ENCODE measurements around the gene MRAS. TPM values are rescaled to one million over a fixed set of nuclear protein-coding genes. Genes with fewer than 3 reads are reported as not detected.
A peak's percentile ranks its signal among the peaks of the same experiment; 100 is the strongest.
"Not testable (repeated sequence)": the region's sequence is repeated elsewhere in the genome, so short reads cannot be mapped to it uniquely, and the experiment has no call there.

MRAS gene
- total and polyA plus RNA-seq, 3 experiments from 2014 or later, result 0.28 to 0.38 (median 0.38) TPM

- H3K27me3 ChIP-seq (ENCODE audit: insufficient read depth, low read length, poor library complexity, severe bottlenecking); H3K27ac Mint-ChIP-seq; H3K4me3 ChIP-seq (ENCODE audit: low read length); H3K36me3 Mint-ChIP-seq; H3K27ac ChIP-seq (ENCODE audit: low read depth, low read length); H3K9me3 Mint-ChIP-seq; H3K4me1 ChIP-seq (ENCODE audit: insufficient read depth, low read length); H3K4me1 Mint-ChIP-seq; DNase-seq; H3K4me3 Mint-ChIP-seq; H3K9me3 ChIP-seq (ENCODE audit: low read length); H3K36me3 ChIP-seq (ENCODE audit: insufficient read depth, low read length); POLR2A ChIA-PET: not testable (repeated sequence)
- peaks cover 16 to 30% of the 10 kb centered on the region in 2 donors for H3K27me3 Mint-ChIP-seq
- CTCF ChIA-PET, result interaction anchor here (1.7 to 6.0 kb wide), 3 partner anchors 8 to 507 kb away, joined by 11 to 46 read pairs (median 15); no protein-coding TSS in a partner anchor
Observed at GRCh38 chr3:138416236-138416635, 67.9 kb downstream of the MRAS start.

- peak; percentile 17 to 67 (median 37) for DNase-seq
- Histone ChIP-seq H3K27me3 (ENCODE audit: insufficient read depth, low read length, poor library complexity, severe bottlenecking) (peaks cover 4% of the 10 kb centered on the region), H3K4me1 (ENCODE audit: insufficient read depth, low read length) (peaks cover 4% of the 10 kb centered on the region), H3K4me3 (ENCODE audit: low read length) (no peak overlapping the region), H3K27ac (ENCODE audit: low read depth, low read length) (no peak overlapping the region), H3K9me3 (ENCODE audit: low read length) (no peaks in the 10 kb centered on the region), H3K36me3 (ENCODE audit: insufficient read depth, low read length) (no peaks in the 10 kb centered on the region)
- no peaks in the 10 kb centered on the region for H3K4me1 Mint-ChIP-seq
- CTCF ChIA-PET, result interaction anchor here (0.6 to 6.0 kb wide), 16 partner anchors 10 to 954 kb away, joined by 3 to 46 read pairs (median 4); partner anchors contain the start of genes CEP70 and ESYT3
- POLR2A ChIA-PET, result no interaction called here
- H3K27ac Mint-ChIP-seq, result no peak overlapping the region
- peaks cover 12 to 25% of the 10 kb centered on the region in 2 donors for H3K27me3 Mint-ChIP-seq
- peaks cover 0 to 3% (median 0%) of the 10 kb centered on the region in 5 donors for H3K9me3 Mint-ChIP-seq
- no peak overlapping the region for H3K4me3 Mint-ChIP-seq
- H3K36me3 Mint-ChIP-seq, result no peaks in the 10 kb centered on the region
Observed at GRCh38 chr3:138417559-138417982, 69.2 kb downstream of the MRAS start.

DNA sequence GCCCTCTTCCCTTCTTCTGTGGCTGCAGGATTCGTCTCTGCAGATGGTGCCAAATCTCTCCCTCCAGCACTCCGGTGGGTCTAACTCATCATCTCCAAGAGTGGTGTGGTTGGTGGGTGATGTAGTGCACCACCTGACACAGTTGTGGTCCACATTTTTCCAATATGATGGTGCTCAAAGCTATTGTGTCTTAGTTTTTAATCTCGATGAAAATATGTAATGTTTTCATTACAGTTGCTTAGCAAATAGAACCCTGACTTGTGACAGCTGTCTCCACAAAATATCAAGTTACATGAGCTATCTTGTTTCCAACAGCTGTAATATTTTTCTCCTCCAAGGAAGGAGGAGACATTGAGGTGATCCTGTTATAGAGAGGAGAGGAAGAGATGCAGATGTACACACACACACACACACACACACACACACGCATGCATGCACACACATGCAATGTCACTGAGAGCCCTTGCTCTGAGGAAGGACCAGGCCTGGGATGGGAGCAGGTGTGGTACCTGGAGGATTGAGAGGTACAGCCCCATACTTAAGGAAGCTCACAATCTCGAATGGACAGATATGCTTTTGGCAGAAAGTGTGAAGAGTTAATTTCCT lies 70.3 kb downstream of the MRAS start:
- Mint-ChIP-seq H3K4me1 (no peaks in the 10 kb centered on the region), H3K36me3 (no peaks in the 10 kb centered on the region), H3K9me3 (peaks cover 0 to 3% (median 0%) of the 10 kb centered on the region in 5 donors), H3K27me3 (peaks cover 12 to 25% of the 10 kb centered on the region in 2 donors), H3K4me3 (no peak overlapping the region), H3K27ac (peak overlapping the region in 1 of 8 donors; percentile 52)
- no peaks in the 10 kb centered on the region for H3K9me3 ChIP-seq (ENCODE audit: low read length)
- no peak for DNase-seq
- no peak overlapping the region for H3K4me3 ChIP-seq (ENCODE audit: low read length)
- H3K4me1 ChIP-seq (ENCODE audit: insufficient read depth, low read length), result peaks cover 4% of the 10 kb centered on the region
- no peaks in the 10 kb centered on the region for H3K36me3 ChIP-seq (ENCODE audit: insufficient read depth, low read length)
- CTCF ChIA-PET, result interaction anchor here (1.3 to 6.0 kb wide), 5 partner anchors 11 to 504 kb away, joined by 3 to 46 read pairs (median 12); partner anchors contain the start of gene ESYT3
- H3K27ac ChIP-seq (ENCODE audit: low read depth, low read length), result no peak overlapping the region
- H3K27me3 ChIP-seq (ENCODE audit: insufficient read depth, low read length, poor library complexity, severe bottlenecking), result peaks cover 4% of the 10 kb centered on the region
- POLR2A ChIA-PET, result no interaction called here

- no peaks in the 10 kb centered on the region for H3K36me3 ChIP-seq (ENCODE audit: insufficient read depth, low read length)
Observed at GRCh38 chr3:138423316-138423715, 74.9 kb downstream of the MRAS start.

GRCh38 chr3:138424323-138424722 lies 75.9 kb downstream of the MRAS start:
- H3K27me3 ChIP-seq (ENCODE audit: insufficient read depth, low read length, poor library complexity, severe bottlenecking), result no peaks in the 10 kb centered on the region
- no peaks in the 10 kb centered on the region for H3K36me3 ChIP-seq (ENCODE audit: insufficient read depth, low read length)
- POLR2A ChIA-PET, result no interaction called here
- H3K4me1 ChIP-seq (ENCODE audit: insufficient read depth, low read length), result no peaks in the 10 kb centered on the region
- H3K9me3 ChIP-seq (ENCODE audit: low read length), result no peaks in the 10 kb centered on the region
- H3K36me3 Mint-ChIP-seq, result no peaks in the 10 kb centered on the region
- peaks cover 8 to 11% of the 10 kb centered on the region in 2 donors for H3K27me3 Mint-ChIP-seq
- no peak overlapping the region for H3K27ac ChIP-seq (ENCODE audit: low read depth, low read length)
- H3K4me1 Mint-ChIP-seq, result no peaks in the 10 kb centered on the region
- CTCF ChIA-PET, result no interaction called here
- H3K4me3 ChIP-seq (ENCODE audit: low read length), result no peak overlapping the region
- peaks cover 0 to 3% (median 0%) of the 10 kb centered on the region in 5 donors for H3K9me3 Mint-ChIP-seq
- DNase-seq, result no peak
- no peak overlapping the region for H3K27ac Mint-ChIP-seq
- H3K4me3 Mint-ChIP-seq, result no peak overlapping the region

More at GRCh38 chr3:138423316-138423715, 74.9 kb downstream of the MRAS start:
- POLR2A ChIA-PET, result no interaction called here
- Mint-ChIP-seq H3K9me3 (peaks cover 0 to 3% (median 0%) of the 10 kb centered on the region in 5 donors), H3K27ac (no peak overlapping the region), H3K4me1 (no peaks in the 10 kb centered on the region), H3K36me3 (no peaks in the 10 kb centered on the region), H3K27me3 (peaks cover 8 to 10% of the 10 kb centered on the region in 2 donors), H3K4me3 (no peak overlapping the region)
- no peaks in the 10 kb centered on the region for H3K9me3 ChIP-seq (ENCODE audit: low read length)
- DNase-seq, result no peak
- no peaks in the 10 kb centered on the region for H3K4me1 ChIP-seq (ENCODE audit: insufficient read depth, low read length)
- no peaks in the 10 kb centered on the region for H3K27me3 ChIP-seq (ENCODE audit: insufficient read depth, low read length, poor library complexity, severe bottlenecking)
- CTCF ChIA-PET, result no interaction called here
- H3K4me3 ChIP-seq (ENCODE audit: low read length), result no peak overlapping the region
- no peak overlapping the region for H3K27ac ChIP-seq (ENCODE audit: low read depth, low read length)

DNA sequence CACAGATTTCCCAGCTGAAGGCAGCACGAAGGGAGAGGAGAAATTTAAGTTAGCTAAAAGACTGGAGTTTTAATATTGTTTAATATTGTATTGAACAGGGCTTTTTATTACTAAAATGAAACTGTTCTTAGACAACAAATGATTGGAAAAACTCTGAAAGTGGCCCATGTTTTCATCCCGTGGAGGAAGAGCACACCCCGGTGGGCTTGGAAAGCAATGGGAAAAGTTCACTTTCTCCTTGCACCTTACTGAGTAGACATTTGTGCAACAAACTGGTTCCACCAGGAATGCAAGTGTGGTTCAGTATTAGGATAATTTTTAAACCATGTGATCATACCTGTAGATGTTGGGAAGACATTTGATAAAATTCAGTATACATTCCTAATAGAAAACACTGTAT lies 77.8 kb downstream of the MRAS start:
- CTCF ChIA-PET, result interaction anchor here (3.9 kb wide), 1 partner anchor 9 kb away, joined by 16 read pairs; no protein-coding TSS in a partner anchor
- H3K4me3 ChIP-seq (ENCODE audit: low read length), result no peak overlapping the region
- POLR2A ChIA-PET, result no interaction called here
- Mint-ChIP-seq H3K4me1 (no peaks in the 10 kb centered on the region), H3K27me3 (peaks cover 11 to 17% of the 10 kb centered on the region in 2 donors), H3K27ac (no peak overlapping the region), H3K9me3 (peaks cover 0 to 3% (median 0%) of the 10 kb centered on the region in 5 donors), H3K36me3 (no peaks in the 10 kb centered on the region), H3K4me3 (no peak overlapping the region)
- H3K27me3 ChIP-seq (ENCODE audit: insufficient read depth, low read length, poor library complexity, severe bottlenecking), result no peaks in the 10 kb centered on the region
- H3K9me3 ChIP-seq (ENCODE audit: low read length), result no peaks in the 10 kb centered on the region
- H3K27ac ChIP-seq (ENCODE audit: low read depth, low read length), result no peak overlapping the region
- DNase-seq, result no peak
- H3K36me3 ChIP-seq (ENCODE audit: insufficient read depth, low read length), result no peaks in the 10 kb centered on the region
- no peaks in the 10 kb centered on the region for H3K4me1 ChIP-seq (ENCODE audit: insufficient read depth, low read length)

GRCh38 chr3:138426754-138427153 lies 78.4 kb downstream of the MRAS start:
- H3K36me3 Mint-ChIP-seq; H3K36me3 ChIP-seq (ENCODE audit: insufficient read depth, low read length); H3K27ac ChIP-seq (ENCODE audit: low read depth, low read length); H3K4me3 Mint-ChIP-seq; H3K27ac Mint-ChIP-seq; H3K27me3 ChIP-seq (ENCODE audit: insufficient read depth, low read length, poor library complexity, severe bottlenecking); POLR2A ChIA-PET; DNase-seq; H3K4me3 ChIP-seq (ENCODE audit: low read length); H3K9me3 Mint-ChIP-seq; H3K9me3 ChIP-seq (ENCODE audit: low read length); H3K4me1 ChIP-seq (ENCODE audit: insufficient read depth, low read length); H3K4me1 Mint-ChIP-seq: not testable (repeated sequence)
- H3K27me3 Mint-ChIP-seq, result peaks cover 14 to 19% of the 10 kb centered on the region in 2 donors
- CTCF ChIA-PET, result interaction anchor here (3.9 kb wide), 1 partner anchor 9 kb away, joined by 16 read pairs; no protein-coding TSS in a partner anchor

GRCh38 chr3:138429665-138430064 lies 81.3 kb downstream of the MRAS start:
- Mint-ChIP-seq H3K4me1 (peaks cover 6 to 14% (median 10%) of the 10 kb centered on the region in 3 donors), H3K9me3 (no peaks in the 10 kb centered on the region), H3K36me3 (no peaks in the 10 kb centered on the region), H3K27ac (no peak overlapping the region), H3K4me3 (no peak overlapping the region), H3K27me3 (peaks cover 28 to 35% of the 10 kb centered on the region in 2 donors)
- Histone ChIP-seq H3K27me3 (ENCODE audit: insufficient read depth, low read length, poor library complexity, severe bottlenecking) (peaks cover 3% of the 10 kb centered on the region), H3K4me1 (ENCODE audit: insufficient read depth, low read length) (no peaks in the 10 kb centered on the region), H3K36me3 (ENCODE audit: insufficient read depth, low read length) (no peaks in the 10 kb centered on the region), H3K9me3 (ENCODE audit: low read length) (no peaks in the 10 kb centered on the region), H3K4me3 (ENCODE audit: low read length) (no peak overlapping the region), H3K27ac (ENCODE audit: low read depth, low read length) (no peak overlapping the region)
- DNase-seq, result no peak
- ChIA-PET POLR2A (no interaction called here), CTCF (interaction anchor here (1.6 to 3.2 kb wide), 2 partner anchors 12 to 23 kb away, joined by 3 to 12 read pairs; no protein-coding TSS in a partner anchor)
